A673 (cell line): ENCODE data around the gene BUB3.

ENCODE experiments used
- CTCF ChIP-seq: fragments of 300-800, 200-600 bp; sonication (generic); conservative IDR thresholded peaks from 2 replicates; pipeline ENCODE4 v1.5.1; 2017; ENCODE audit warnings: low read depth, mild to moderate bottlenecking, antibody characterized with exemption, low read length, moderate library complexity, mixed read lengths
- EZH2 ChIP-seq: fragments of 200-600 bp; sonication (generic); IDR thresholded peaks from 2 replicates; pipeline ENCODE4 v1.6.1; 2017; ENCODE audit warnings: borderline replicate concordance, low read depth, mild to moderate bottlenecking, mixed read lengths, antibody characterized with exemption, low read length; ENCODE audit not compliant: poor library complexity, severe bottlenecking

DNA sequence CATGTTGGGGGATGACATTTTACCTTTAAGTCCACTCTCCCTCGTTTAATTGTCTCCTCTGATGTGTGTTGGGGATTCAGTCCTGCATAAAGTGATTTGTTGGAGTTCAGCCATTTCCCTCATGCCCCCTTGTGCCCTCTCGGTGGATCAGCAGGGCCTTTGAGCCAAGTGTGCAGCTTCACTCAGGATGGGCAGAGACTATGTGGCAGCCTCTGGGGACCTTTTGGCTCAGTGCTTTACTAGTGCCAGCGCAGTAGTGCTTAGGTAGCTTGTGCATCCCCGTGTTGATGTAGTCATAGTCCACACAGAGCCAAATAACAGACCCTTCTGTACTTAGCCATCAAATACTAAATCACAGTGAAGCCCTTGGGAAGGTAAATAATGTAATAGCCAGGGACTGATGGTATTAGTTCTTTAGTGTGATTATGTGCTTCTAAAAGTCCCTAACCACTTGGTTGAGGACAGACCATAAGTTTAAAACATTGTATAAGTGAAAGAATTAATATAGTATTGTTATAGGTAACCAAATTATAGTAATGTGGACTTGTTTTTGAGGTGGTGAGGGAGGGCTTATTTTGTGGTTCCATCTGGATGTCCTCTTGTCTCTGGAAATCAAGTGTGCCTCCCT lies 11.4 kb downstream of the BUB3 start:
- TF ChIP-seq CTCF, result no peak
- no peak for TF ChIP-seq EZH2
